GM12892 (cell line): ENCODE data around the gene MYD88.

ENCODE experiments used
- POLR2A ChIP-seq: IDR thresholded peaks from 2 replicates; pipeline ENCODE4 v1.6.1; 2011; ENCODE audit warnings: low read depth, low read length, control low read depth
- TAF1 ChIP-seq: IDR thresholded peaks from 2 replicates; pipeline ENCODE4 v1.6.1; 2011; ENCODE audit warnings: low read depth, mild to moderate bottlenecking, control low read depth, low read length, borderline replicate concordance

DNA sequence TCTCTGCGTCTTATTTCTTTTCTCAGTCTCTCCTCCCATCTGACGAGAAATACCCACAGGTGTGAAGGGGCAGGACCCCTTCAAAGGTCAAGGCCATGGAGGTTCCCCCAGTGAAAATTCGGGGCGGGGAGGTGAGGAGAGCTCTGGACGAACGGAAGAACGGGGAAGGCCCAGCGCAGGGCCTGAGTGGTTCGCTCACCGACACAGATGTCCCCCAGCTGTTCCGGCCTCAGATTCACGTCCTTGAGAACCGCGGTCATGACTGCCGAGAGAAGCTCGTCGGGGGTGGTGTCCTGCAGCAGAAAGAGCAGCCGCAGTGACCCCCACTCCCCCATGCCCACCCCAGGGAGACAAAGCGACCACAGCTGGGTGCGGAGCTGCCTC is 2.1 kb upstream of the MYD88 start:
- no peak for TF ChIP-seq POLR2A
- no peak for TF ChIP-seq TAF1
